Panc1 (cell line): ENCODE results near the gene FOXO1. TPM values are rescaled to one million over a fixed set of nuclear protein-coding genes. Genes with fewer than 3 reads are reported as not detected.

Experiments used
- ATAC-seq: fragments of 200-7000 bp; cut with Tn5 transposase; 2 replicates; pipeline ENCODE4 v1.9.1; 2020; ENCODE audit warnings: mild to moderate bottlenecking, moderate library complexity
- BruUV-seq: library from RNA; stranded (reverse); fragments of 400-500 nt; replicated peaks from 2 replicates; lab custom pipeline; 2021; lab: Mats Ljungman, UMichigan
- CTCF ChIA-PET: fragments of 300-600 bp; sonication (Branson Sonifier 250); formaldehyde crosslinking; loops from one replicate; lab custom pipeline; 2022; ENCODE audit warnings: antibody characterized with exemption; lab: Charles Lee
- POLR2A ChIA-PET: fragments of 300-600 bp; sonication (Branson Sonifier 250); formaldehyde crosslinking; loops from one replicate; lab custom pipeline; 2022; ENCODE audit warnings: antibody characterized with exemption; lab: Charles Lee
- DNase-seq: peaks from one replicate; pipeline ENCODE4 v3.0.0-alpha.2; 2010; ENCODE audit warnings: low read depth, low spot score
- H3K27ac ChIP-seq: 2 replicates; pipeline ENCODE4 v1.5.1; 2011; ENCODE audit warnings: mild to moderate bottlenecking, low read length, inconsistent platforms
- H3K27me3 ChIP-seq: fragments of 200-500 bp; sonication (Bioruptor generic); 2 replicates; pipeline ENCODE4 v1.6.0; 2014; ENCODE audit warnings: low read length, inconsistent platforms; ENCODE audit not compliant: control insufficient read depth, insufficient read depth
- H3K36me3 ChIP-seq: fragments of 200-500 bp; sonication (Bioruptor generic); 2 replicates; pipeline ENCODE4 v1.5.1; 2014; ENCODE audit warnings: inconsistent platforms, mild to moderate bottlenecking, low read length, moderate library complexity; ENCODE audit not compliant: control insufficient read depth, insufficient read depth
- H3K4me1 ChIP-seq: 2 replicates; pipeline ENCODE4 v1.5.1; 2011; ENCODE audit warnings: inconsistent platforms, mild to moderate bottlenecking, low read length, moderate library complexity; ENCODE audit not compliant: control insufficient read depth, insufficient read depth
- H3K4me3 ChIP-seq, 2 experiments: 2 replicates each; pipeline ENCODE4 v1.5.1; 2011 to 2012; ENCODE audit warnings: low read depth in 2 of 2, low read length in 2 of 2, mild to moderate bottlenecking in 2 of 2, inconsistent platforms in 1 of 2, moderate library complexity in 1 of 2
- H3K9me3 ChIP-seq: fragments of 200-500 bp; sonication (Bioruptor generic); 2 replicates; pipeline ENCODE4 v1.5.1; 2014; ENCODE audit warnings: low read depth, mild to moderate bottlenecking, inconsistent platforms, low read length, moderate library complexity; ENCODE audit not compliant: control insufficient read depth, insufficient read depth
- POLR2AphosphoS5 ChIP-seq: IDR thresholded peaks from 2 replicates; pipeline ENCODE4 v1.6.1; 2012; ENCODE audit warnings: mild to moderate bottlenecking, low read depth, low read length, moderate library complexity
- SIN3A ChIP-seq: IDR thresholded peaks from 2 replicates; pipeline ENCODE4 v1.6.1; 2012; ENCODE audit warnings: low read depth, mild to moderate bottlenecking, low read length, moderate library complexity, borderline replicate concordance; ENCODE audit not compliant: insufficient read depth
- TCF7L2 ChIP-seq: IDR thresholded peaks from 2 replicates; pipeline ENCODE4 v1.6.1; 2011; ENCODE audit warnings: mild to moderate bottlenecking, low read depth, low read length, inconsistent platforms
- in situ Hi-C: cut with HindIII; loops from 2 replicates; pipeline ENCODE4 v1.10.0; 2016; ENCODE audit warnings: low sequenced_read_pairs, low pct_unique_long_range_greater_than_20kb
- intact Hi-C: fragments of 100-400 bp; cut with micrococcal nuclease; formaldehyde crosslinking; loops from one replicate; pipeline ENCODE4 v1.10.0; 2022; ENCODE audit not compliant: unreplicated experiment
- total RNA-seq: library from RNA; stranded (reverse); gene quantifications from one replicate; pipeline ENCODE4 v1.2.1, GENCODE V29; 2021; ENCODE audit not compliant: unreplicated experiment
- TF ChIP-seq, protein P1 (sequence below), 2 experiments: IDR thresholded peaks; 2 replicates each; pipeline ENCODE4 v1.6.1; 2011 to 2012; ENCODE audit warnings: low read depth in 2 of 2, control low read depth in 1 of 2, low read length in 1 of 2, mild to moderate bottlenecking in 1 of 2, moderate library complexity in 1 of 2; ENCODE audit not compliant: insufficient read depth in 1 of 2
- TF ChIP-seq, protein P2 (sequence below): fragments of 450-650 bp; IDR thresholded peaks from 2 replicates; pipeline ENCODE4 v1.5.1; 2017; ENCODE audit warnings: mild to moderate bottlenecking

The FOXO1 gene
- total RNA-seq, 1 experiment from 2014 or later, result 2.1 TPM

DNA sequence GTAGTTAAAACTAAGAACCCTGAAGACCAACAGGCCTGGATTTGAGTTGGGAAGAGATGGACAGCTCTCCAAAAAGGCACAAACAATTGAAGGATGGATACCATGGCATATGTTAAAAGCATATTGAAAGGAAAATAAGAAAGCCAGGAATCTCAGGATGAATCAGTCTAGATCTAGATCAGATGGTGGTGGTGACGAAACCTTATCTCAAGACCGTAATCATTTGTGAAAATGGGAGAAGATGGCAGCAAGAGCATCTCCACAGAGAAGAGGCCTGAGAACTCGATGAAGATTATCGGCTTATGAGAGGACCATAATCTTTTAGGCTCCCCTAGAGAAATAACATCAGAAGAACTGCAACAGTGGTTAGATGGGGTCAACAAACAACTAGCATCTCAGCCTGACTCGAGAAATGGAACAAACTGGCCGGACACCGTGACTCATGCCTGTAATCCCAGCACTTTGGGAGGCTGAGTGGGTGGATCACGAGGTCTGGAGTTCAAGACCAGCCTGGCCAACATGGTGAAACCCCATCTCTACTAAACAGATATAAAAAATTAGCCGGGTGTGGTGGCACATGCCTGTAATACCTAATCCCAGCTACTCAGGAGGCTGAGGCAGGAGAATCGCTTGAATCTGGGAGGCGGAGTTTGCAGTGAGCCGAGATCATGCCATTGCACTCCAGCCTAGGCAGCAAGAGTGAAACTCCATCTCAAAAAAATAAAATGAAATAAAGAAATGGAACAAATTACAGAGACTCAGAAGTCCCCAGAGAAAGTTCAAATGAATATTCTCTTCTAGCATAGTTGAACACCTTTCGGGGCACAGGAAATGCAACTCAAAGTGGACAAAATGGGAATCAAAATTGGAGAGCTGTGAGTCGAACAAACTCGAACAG lies 47.6 kb downstream of the FOXO1 start:
- H3K27ac ChIP-seq, result no peak overlapping the region
- H3K9me3 ChIP-seq, result no peaks in the 10 kb centered on the region
- in situ Hi-C loops (no loop called here), intact Hi-C loops (no loop called here)
- BruUV-seq, result no TSS peak
- no peak overlapping the region for H3K4me3 ChIP-seq
- no peaks in the 10 kb centered on the region for H3K4me1 ChIP-seq
- H3K27me3 ChIP-seq, result no peaks in the 10 kb centered on the region
- ATAC-seq (no peak), DNase-seq (no peak)
- no peaks in the 10 kb centered on the region for H3K36me3 ChIP-seq
- POLR2A ChIA-PET, result no interaction called here
- TF ChIP-seq SIN3A (no peak), TCF7L2 (no peak), POLR2AphosphoS5 (no peak)
- TF ChIP-seq, protein P1, sequence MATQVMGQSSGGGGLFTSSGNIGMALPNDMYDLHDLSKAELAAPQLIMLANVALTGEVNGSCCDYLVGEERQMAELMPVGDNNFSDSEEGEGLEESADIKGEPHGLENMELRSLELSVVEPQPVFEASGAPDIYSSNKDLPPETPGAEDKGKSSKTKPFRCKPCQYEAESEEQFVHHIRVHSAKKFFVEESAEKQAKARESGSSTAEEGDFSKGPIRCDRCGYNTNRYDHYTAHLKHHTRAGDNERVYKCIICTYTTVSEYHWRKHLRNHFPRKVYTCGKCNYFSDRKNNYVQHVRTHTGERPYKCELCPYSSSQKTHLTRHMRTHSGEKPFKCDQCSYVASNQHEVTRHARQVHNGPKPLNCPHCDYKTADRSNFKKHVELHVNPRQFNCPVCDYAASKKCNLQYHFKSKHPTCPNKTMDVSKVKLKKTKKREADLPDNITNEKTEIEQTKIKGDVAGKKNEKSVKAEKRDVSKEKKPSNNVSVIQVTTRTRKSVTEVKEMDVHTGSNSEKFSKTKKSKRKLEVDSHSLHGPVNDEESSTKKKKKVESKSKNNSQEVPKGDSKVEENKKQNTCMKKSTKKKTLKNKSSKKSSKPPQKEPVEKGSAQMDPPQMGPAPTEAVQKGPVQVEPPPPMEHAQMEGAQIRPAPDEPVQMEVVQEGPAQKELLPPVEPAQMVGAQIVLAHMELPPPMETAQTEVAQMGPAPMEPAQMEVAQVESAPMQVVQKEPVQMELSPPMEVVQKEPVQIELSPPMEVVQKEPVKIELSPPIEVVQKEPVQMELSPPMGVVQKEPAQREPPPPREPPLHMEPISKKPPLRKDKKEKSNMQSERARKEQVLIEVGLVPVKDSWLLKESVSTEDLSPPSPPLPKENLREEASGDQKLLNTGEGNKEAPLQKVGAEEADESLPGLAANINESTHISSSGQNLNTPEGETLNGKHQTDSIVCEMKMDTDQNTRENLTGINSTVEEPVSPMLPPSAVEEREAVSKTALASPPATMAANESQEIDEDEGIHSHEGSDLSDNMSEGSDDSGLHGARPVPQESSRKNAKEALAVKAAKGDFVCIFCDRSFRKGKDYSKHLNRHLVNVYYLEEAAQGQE (IDR thresholded peaks at IDR 0.05; ENCODE audit: insufficient read depth in 1 of 2, low read depth in 2 of 2, low read length in 1 of 2), result no peak
- CTCF ChIA-PET, result no interaction called here

DNA sequence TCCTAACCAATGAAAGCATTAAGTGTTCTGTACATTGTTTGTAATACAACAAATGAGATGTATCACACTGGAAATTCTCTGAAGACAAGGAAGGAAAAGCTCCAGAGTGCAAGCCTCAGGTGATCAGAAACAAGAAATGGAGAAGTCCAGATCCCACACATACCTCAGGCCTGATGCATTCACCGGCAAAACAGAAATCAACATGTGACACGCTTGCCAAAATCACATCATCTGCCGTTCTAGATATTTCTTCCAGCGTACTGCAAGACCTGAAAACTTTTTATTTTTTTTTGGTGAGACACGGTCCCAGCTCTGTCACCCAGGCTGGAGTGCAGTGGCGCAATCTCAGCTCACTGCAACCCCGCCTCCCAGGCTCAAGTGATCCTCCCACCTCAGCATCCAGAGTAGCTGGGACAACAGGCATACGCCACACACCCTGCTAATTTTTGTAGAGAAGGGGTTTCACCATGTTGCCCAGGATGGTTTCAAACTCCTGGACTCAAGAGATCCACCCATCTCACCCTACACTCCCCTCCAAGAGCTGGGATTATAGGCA lies 48.6 kb downstream of the FOXO1 start:
- Histone ChIP-seq H3K36me3 (no peaks in the 10 kb centered on the region), H3K27me3 (no peaks in the 10 kb centered on the region), H3K4me3 (no peak overlapping the region), H3K27ac (no peak overlapping the region), H3K4me1 (no peaks in the 10 kb centered on the region), H3K9me3 (no peaks in the 10 kb centered on the region)
- TF ChIP-seq SIN3A, result no peak
- TF ChIP-seq, protein P1 (IDR thresholded peaks at IDR 0.05; ENCODE audit: insufficient read depth in 1 of 2, low read depth in 2 of 2, low read length in 1 of 2), result no peak
- TF ChIP-seq, protein P2, sequence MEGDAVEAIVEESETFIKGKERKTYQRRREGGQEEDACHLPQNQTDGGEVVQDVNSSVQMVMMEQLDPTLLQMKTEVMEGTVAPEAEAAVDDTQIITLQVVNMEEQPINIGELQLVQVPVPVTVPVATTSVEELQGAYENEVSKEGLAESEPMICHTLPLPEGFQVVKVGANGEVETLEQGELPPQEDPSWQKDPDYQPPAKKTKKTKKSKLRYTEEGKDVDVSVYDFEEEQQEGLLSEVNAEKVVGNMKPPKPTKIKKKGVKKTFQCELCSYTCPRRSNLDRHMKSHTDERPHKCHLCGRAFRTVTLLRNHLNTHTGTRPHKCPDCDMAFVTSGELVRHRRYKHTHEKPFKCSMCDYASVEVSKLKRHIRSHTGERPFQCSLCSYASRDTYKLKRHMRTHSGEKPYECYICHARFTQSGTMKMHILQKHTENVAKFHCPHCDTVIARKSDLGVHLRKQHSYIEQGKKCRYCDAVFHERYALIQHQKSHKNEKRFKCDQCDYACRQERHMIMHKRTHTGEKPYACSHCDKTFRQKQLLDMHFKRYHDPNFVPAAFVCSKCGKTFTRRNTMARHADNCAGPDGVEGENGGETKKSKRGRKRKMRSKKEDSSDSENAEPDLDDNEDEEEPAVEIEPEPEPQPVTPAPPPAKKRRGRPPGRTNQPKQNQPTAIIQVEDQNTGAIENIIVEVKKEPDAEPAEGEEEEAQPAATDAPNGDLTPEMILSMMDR, result no peak
- no peak for TF ChIP-seq TCF7L2
- no peak for TF ChIP-seq POLR2AphosphoS5
- ATAC-seq, result no peak
- ChIA-PET POLR2A (no interaction called here), CTCF (no interaction called here)
- no TSS peak for BruUV-seq
- no peak for DNase-seq
- intact Hi-C loops, result no loop called here
- in situ Hi-C loops, result no loop called here
